ENCODE measurements around the gene ESX1. TPM values are rescaled to one million over a fixed set of nuclear protein-coding genes. Genes with fewer than 3 reads are reported as not detected.

ESX1 gene
- total and polyA plus RNA-seq, 8 donors, result not detected

GRCh38 chrX:104284507-104284906 is 29.8 kb upstream of the ESX1 start:
- H3K36me3 ChIP-seq, result no peaks in the 10 kb centered on the region
- no peak overlapping the region for H3K4me3 ChIP-seq
- FAIRE-seq (no peak), DNase-seq (no peak), ATAC-seq (no peak)
- H3K27ac ChIP-seq, result no peak overlapping the region
- no peak for TF ChIP-seq CTCF (IDR thresholded peaks at IDR 0.05)
- intact Hi-C loops (cut with DNase I), result no loop called here
- peaks cover 0 to 28% (median 3%) of the 10 kb centered on the region in 4 donors for H3K27me3 ChIP-seq
- H3K9me3 ChIP-seq, result no peaks in the 10 kb centered on the region
- H3K4me1 ChIP-seq, result no peaks in the 10 kb centered on the region
- 62 to 63% methylated on average over 2 of the region's 2 CpGs for WGBS, 2 donors

- Histone ChIP-seq H3K4me1 (no peaks in the 10 kb centered on the region), H3K27me3 (peaks cover 0 to 16% (median 3%) of the 10 kb centered on the region in 4 donors), H3K36me3 (no peaks in the 10 kb centered on the region), H3K4me3 (no peak overlapping the region), H3K27ac (no peak overlapping the region), H3K9me3 (no peaks in the 10 kb centered on the region)
- DNase-seq, result no peak
- no peak for ATAC-seq
- intact Hi-C loops (cut with DNase I), result no loop called here
- no peak for FAIRE-seq
- WGBS, 2 donors, result 47% methylated on average over 9 of the region's 9 CpGs
- TF ChIP-seq CTCF (IDR thresholded peaks at IDR 0.05), result no peak
Observed at GRCh38 chrX:104282166-104282725, 27.5 kb upstream of the ESX1 start.

DNA sequence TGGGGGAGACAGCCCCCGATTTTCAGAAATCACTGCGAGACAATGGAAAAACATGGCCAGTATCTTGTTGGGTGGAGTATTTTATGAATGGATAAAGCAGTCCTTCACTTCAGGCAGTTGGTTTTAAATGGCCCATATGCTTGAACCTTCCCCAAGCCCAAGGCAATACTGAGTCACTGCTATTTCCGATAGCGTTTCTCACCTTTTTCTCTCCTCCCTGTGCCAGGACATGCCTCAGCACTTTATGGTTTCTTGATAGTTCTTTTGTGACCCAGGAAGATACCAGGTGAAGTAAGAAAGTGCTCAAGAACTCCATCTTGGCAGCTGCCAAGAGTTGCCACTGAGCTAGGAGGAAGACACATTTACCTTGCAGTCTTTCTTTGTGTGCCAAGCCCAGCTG is 26.8 kb upstream of the ESX1 start:
- ATAC-seq (no peak), DNase-seq (no peak), FAIRE-seq (no peak)
- Histone ChIP-seq H3K27ac (no peak overlapping the region), H3K4me1 (no peaks in the 10 kb centered on the region), H3K36me3 (no peaks in the 10 kb centered on the region), H3K27me3 (peaks cover 0 to 12% (median 3%) of the 10 kb centered on the region in 4 donors), H3K9me3 (no peaks in the 10 kb centered on the region), H3K4me3 (no peak overlapping the region)
- no peak for TF ChIP-seq CTCF (IDR thresholded peaks at IDR 0.05)
- WGBS, 2 donors, result 74 to 79% methylated on average over 4 of the region's 4 CpGs
- intact Hi-C loops (cut with DNase I), result no loop called here

GRCh38 chrX:104280609-104281008 is 25.9 kb upstream of the ESX1 start:
- Histone ChIP-seq H3K36me3 (no peaks in the 10 kb centered on the region), H3K27ac (no peak overlapping the region), H3K9me3 (no peaks in the 10 kb centered on the region), H3K27me3 (peaks cover 0 to 12% (median 3%) of the 10 kb centered on the region in 4 donors), H3K4me1 (no peaks in the 10 kb centered on the region), H3K4me3 (no peak overlapping the region)
- no peak for TF ChIP-seq CTCF (IDR thresholded peaks at IDR 0.05)
- DNase-seq (no peak), ATAC-seq (no peak), FAIRE-seq (no peak)
- 63 to 69% methylated on average over 5 of the region's 5 CpGs for WGBS, 2 donors
- intact Hi-C loops (cut with DNase I), result no loop called here

DNA sequence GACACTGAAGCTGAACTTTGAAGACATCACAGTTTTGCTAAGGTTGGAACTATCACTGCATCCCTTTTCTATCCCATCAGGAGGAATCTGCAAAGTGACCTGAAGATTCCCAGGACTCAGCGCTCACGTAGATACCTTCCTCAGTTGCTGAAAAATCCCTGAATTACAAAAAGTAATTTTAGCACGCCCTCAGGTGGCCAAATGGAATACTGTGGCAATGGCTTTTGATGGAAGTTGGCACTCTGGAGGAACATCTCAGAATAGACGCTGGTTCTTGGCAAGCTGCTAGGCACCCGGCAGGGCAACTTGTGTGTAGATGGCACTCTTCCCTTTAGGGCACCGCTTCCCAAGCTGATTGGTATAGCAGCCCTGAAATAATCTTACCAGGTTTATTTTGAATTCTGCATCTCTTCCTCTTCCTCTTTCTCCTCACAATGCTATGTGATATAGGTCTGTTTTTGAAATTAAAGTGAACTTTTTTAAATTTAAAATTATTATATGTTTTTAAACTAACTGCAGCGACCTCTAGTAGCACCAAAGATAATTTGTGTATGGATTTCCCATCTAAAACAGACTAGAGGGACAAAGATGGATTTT is 16.3 kb upstream of the ESX1 start:
- FAIRE-seq, result no peak
- H3K27ac ChIP-seq, result no peak overlapping the region
- 0 to 1% methylated on average over 7 of the region's 7 CpGs for WGBS, 2 donors
- H3K36me3 ChIP-seq, result no peaks in the 10 kb centered on the region
- intact Hi-C loops (cut with DNase I), result no loop called here
- peak in 3 of 4 donors; percentile 41 to 45 (median 45) for TF ChIP-seq CTCF (IDR thresholded peaks at IDR 0.05)
- no peak overlapping the region for H3K4me3 ChIP-seq
- peak in 3 of 6 donors; percentile 2 to 30 (median 24) for DNase-seq
- no peaks in the 10 kb centered on the region for H3K9me3 ChIP-seq
- peak in 3 of 4 donors; percentile 47 to 70 (median 68) for ATAC-seq
- no peaks in the 10 kb centered on the region for H3K4me1 ChIP-seq
- H3K27me3 ChIP-seq, result peaks cover 0 to 21% (median 3%) of the 10 kb centered on the region in 4 donors

All from pancreas (tissue), 10 donors.